Kidney epithelial cell (primary cell): ENCODE data around the gene ADCY4. TPM values are rescaled to one million over a fixed set of nuclear protein-coding genes. Genes with fewer than 3 reads are reported as not detected.
"Not testable (repeated sequence)": the region's sequence is repeated elsewhere in the genome, so short reads cannot be mapped to it uniquely, and the experiment has no call there.

Experiments used
- DNase-seq: peaks from one replicate; pipeline ENCODE4 v3.0.0-alpha.2; 2010; ENCODE audit warnings: low read depth
- H3K27me3 ChIP-seq: 2 replicates; pipeline ENCODE4 v1.6.0; 2011; ENCODE audit warnings: low read length; ENCODE audit not compliant: control insufficient read depth, insufficient read depth
- H3K36me3 ChIP-seq: 2 replicates; pipeline ENCODE4 v1.5.1; 2011; ENCODE audit warnings: low read length; ENCODE audit not compliant: control insufficient read depth, insufficient read depth
- H3K4me3 ChIP-seq: 2 replicates; pipeline ENCODE4 v1.5.1; 2011; ENCODE audit warnings: low read depth, mild to moderate bottlenecking, control low read depth, low read length
- total RNA-seq: library from RNA; depleted of rRNA; stranded (reverse); fragments of >200 nt; gene quantifications from 2 replicates; pipeline ENCODE4 v1.2.3, GENCODE V29; 2015
- TF ChIP-seq, protein P1 (sequence below): IDR thresholded peaks from 2 replicates; pipeline ENCODE4 v1.5.1; 2011; ENCODE audit warnings: mild to moderate bottlenecking, moderate library complexity, low read length, control low read depth, inconsistent platforms; ENCODE audit not compliant: insufficient read depth, poor library complexity, severe bottlenecking

Gene ADCY4
- total RNA-seq, 1 donor from 2014 or later, result 9.0 TPM

DNA sequence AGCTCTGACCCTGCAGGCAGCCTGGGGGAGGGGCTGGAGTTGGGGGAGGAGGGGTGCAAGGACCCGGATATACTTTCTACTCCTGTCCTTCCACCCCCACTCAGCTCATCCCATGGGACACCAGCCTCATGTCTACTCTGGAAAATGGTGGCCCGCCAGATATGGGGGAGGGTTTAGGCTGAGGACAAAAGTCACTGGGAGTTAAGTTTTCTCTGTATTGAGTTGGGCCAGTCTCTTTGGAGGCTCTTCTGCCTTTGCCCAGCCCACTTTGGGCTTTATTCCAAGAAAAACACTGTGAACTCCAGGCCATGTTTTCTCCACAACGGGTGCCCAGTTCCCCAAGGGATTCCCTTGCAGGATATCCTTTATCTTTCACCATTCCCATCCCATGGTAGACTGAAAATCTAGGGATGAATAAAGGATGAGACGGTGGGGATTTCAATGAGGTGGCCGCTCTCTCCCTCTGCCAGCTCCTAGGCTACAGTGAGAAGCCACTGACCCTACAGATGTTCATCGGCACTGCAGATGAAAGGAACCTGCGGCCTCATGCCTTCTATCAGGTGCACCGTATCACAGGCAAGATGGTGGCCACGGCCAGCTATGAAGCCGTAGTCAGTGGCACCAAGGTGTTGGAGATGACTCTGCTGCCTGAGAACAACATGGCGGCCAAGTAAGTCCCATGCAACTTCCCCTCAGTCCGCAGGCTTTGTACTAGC is 38.0 kb upstream of the ADCY4 start:
- TF ChIP-seq, protein P1, sequence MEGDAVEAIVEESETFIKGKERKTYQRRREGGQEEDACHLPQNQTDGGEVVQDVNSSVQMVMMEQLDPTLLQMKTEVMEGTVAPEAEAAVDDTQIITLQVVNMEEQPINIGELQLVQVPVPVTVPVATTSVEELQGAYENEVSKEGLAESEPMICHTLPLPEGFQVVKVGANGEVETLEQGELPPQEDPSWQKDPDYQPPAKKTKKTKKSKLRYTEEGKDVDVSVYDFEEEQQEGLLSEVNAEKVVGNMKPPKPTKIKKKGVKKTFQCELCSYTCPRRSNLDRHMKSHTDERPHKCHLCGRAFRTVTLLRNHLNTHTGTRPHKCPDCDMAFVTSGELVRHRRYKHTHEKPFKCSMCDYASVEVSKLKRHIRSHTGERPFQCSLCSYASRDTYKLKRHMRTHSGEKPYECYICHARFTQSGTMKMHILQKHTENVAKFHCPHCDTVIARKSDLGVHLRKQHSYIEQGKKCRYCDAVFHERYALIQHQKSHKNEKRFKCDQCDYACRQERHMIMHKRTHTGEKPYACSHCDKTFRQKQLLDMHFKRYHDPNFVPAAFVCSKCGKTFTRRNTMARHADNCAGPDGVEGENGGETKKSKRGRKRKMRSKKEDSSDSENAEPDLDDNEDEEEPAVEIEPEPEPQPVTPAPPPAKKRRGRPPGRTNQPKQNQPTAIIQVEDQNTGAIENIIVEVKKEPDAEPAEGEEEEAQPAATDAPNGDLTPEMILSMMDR, result no peak
- Histone ChIP-seq H3K27me3 (no peaks in the 10 kb centered on the region), H3K36me3 (no peaks in the 10 kb centered on the region), H3K4me3 (no peak overlapping the region)
- no peak for DNase-seq

DNA sequence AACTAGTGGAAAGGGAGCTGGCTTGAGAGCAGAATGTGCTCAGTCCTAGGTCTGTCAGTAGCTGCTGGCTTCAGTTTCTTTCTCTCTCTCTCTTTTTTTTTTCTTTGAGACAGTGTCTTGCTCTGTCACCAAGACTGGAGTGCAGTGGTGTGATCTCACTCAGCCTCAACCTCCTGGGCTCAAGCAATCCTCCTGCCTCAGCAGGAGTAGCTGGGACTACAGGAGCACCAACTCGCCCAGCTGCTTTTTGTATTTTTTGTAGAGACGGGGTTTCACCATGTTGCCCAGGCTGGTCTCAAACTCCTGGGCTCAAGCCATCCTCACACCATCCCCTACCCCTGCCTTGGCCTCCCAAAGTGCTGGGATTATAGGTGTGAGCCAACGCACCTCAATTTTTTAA is 36.7 kb upstream of the ADCY4 start:
- DNase-seq, H3K36me3 ChIP-seq, H3K27me3 ChIP-seq, H3K4me3 ChIP-seq: not testable (repeated sequence)

DNA sequence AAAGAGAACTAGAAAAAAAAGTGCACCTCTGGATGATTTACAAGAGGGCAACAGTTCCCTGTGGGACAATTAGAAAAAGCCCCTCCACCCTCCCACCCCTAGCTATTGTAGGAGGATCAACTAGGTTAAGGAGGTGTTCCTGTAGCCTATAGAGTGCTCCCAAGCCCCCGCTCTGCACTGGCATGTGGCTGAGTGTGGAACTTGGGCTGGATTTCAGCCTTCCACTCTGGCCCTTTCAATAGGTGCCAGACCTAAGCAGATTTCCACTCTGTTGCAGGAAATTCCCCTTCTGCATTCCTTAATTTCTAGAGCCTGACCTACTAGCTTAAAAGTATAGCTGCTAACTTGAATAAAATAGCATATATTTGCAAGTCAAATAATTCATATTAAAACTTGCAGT is 35.9 kb upstream of the ADCY4 start:
- no peak for DNase-seq
- no peak overlapping the region for H3K4me3 ChIP-seq
- no peaks in the 10 kb centered on the region for H3K27me3 ChIP-seq
- TF ChIP-seq, protein P1, result no peak
- no peaks in the 10 kb centered on the region for H3K36me3 ChIP-seq

DNA sequence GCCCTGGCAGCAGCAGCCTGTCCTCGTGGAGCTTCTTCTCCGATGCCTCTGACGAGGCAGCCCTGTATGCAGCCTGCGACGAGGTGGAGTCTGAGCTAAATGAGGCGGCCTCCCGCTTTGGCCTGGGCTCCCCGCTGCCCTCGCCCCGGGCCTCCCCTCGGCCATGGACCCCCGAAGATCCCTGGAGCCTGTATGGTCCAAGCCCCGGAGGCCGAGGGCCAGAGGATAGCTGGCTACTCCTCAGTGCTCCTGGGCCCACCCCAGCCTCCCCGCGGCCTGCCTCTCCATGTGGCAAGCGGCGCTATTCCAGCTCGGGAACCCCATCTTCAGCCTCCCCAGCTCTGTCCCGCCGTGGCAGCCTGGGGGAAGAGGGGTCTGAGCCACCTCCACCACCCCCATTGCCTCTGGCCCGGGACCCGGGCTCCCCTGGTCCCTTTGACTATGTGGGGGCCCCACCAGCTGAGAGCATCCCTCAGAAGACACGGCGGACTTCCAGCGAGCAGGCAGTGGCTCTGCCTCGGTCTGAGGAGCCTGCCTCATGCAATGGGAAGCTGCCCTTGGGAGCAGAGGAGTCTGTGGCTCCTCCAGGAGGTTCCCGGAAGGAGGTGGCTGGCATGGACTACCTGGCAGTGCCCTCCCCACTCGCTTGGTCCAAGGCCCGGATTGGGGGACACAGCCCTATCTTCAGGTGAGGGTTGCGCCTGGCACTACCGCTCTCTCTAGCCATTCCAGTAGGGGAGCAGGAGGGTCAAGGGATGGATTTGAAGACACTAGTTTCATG is 35.2 kb upstream of the ADCY4 start:
- Histone ChIP-seq H3K27me3 (no peaks in the 10 kb centered on the region), H3K4me3 (no peak overlapping the region), H3K36me3 (no peaks in the 10 kb centered on the region)
- no peak for DNase-seq
- TF ChIP-seq, protein P1, result no peak

DNA sequence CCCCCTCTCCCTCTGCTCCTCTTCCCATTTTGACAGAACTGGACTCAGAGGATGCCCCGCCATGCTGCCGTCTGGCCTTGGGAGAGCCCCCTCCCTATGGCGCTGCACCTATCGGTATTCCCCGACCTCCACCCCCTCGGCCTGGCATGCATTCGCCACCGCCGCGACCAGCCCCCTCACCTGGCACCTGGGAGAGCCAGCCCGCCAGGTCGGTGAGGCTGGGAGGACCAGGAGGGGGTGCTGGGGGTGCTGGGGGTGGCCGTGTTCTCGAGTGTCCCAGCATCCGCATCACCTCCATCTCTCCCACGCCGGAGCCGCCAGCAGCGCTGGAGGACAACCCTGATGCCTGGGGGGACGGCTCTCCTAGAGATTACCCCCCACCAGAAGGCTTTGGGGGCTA is 34.6 kb upstream of the ADCY4 start:
- H3K27me3 ChIP-seq, result no peaks in the 10 kb centered on the region
- H3K36me3 ChIP-seq, result no peaks in the 10 kb centered on the region
- DNase-seq, result no peak
- TF ChIP-seq, protein P1, result no peak
- no peak overlapping the region for H3K4me3 ChIP-seq

DNA sequence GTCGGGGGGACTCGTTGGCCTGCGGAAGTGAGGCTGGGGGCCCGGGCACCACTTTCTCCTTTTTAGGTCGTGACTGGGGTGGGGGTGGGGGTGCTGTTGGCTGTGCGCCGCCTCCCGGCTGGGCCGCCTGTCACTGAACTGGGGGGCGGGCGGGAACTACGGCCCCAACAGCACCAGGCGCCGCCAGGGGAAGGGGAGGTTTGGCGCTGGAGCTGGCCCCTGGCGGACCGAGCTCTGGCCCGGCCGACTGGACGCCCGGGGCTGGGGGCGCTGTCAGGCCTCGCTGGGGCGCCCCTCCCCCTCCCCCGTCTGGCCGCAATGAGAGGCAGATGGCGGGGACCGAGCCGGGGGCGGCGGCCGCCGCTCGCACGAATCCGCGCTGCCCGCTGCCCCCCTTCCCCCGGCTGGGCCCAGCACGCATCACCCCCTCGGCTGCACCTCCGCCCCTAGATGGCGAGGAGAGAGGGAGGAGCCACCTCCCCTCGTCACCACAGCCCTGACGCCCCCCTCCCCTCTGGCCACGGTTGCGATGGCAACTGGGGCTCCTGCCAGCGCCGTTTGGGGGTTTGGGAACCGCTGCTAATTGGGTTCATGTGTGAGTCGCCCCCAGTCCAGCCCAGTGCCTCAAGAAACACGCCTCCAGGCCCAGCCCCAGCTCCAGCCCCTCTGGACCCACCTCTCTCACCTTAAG is 33.8 kb upstream of the ADCY4 start:
- Histone ChIP-seq H3K36me3 (no peaks in the 10 kb centered on the region), H3K4me3 (peak overlapping the region; percentile 82), H3K27me3 (no peaks in the 10 kb centered on the region)
- DNase-seq, result no peak
- TF ChIP-seq, protein P1, result no peak
